GM12864 (cell line): ENCODE measurements around the gene COPG1.

Experiments
- DNase-seq: peaks from one replicate; pipeline ENCODE4 v3.0.0-alpha.2; 2011; ENCODE audit warnings: low read depth
- H3K4me3 ChIP-seq: 2 replicates; pipeline ENCODE4 v1.5.1; 2011; ENCODE audit warnings: mild to moderate bottlenecking, low read depth, low read length, control low read depth
- CTCF ChIP-seq: IDR thresholded peaks from 2 replicates; pipeline ENCODE4 v1.5.1; 2011; ENCODE audit warnings: low read depth, mild to moderate bottlenecking, moderate library complexity, low read length, control low read depth, inconsistent platforms; ENCODE audit errors: missing control alignments

The COPG1 gene

GRCh38 chr3:129231331-129232119 is 17.9 kb upstream of the COPG1 start:
- TF ChIP-seq CTCF, result no peak
- DNase-seq, result no peak
- no peak overlapping the region for H3K4me3 ChIP-seq

- no peak for TF ChIP-seq CTCF
Observed at GRCh38 chr3:129233538-129233937, 15.9 kb upstream of the COPG1 start.

DNA sequence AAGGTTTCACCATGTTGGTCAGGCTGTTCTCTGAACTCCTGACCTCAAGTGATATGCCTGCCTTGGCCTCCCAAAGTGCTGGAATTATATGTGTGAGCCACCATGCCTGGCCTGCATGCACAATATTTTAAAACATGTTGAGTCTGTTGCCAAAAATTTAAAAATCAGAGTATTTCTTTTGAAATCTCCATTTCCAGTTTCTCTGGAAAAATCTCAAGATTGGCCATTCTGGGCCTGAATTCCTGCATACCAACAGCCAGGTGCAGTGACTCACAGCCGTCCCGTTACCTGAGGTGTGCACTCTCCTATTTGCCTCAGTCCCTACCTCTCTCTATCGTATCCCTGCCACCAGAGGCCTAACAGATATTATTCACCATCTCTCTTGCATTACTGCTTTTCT is 15.0 kb upstream of the COPG1 start:
- no peak overlapping the region for H3K4me3 ChIP-seq
- no peak for DNase-seq
- TF ChIP-seq CTCF, result no peak

More at GRCh38 chr3:129233538-129233937, 15.9 kb upstream of the COPG1 start:
- peak; percentile 80 for DNase-seq
- H3K4me3 ChIP-seq, result no peak overlapping the region

GRCh38 chr3:129235344-129235917 is 14.0 kb upstream of the COPG1 start:
- DNase-seq, result no peak
- no peak overlapping the region for H3K4me3 ChIP-seq
- no peak for TF ChIP-seq CTCF

DNA sequence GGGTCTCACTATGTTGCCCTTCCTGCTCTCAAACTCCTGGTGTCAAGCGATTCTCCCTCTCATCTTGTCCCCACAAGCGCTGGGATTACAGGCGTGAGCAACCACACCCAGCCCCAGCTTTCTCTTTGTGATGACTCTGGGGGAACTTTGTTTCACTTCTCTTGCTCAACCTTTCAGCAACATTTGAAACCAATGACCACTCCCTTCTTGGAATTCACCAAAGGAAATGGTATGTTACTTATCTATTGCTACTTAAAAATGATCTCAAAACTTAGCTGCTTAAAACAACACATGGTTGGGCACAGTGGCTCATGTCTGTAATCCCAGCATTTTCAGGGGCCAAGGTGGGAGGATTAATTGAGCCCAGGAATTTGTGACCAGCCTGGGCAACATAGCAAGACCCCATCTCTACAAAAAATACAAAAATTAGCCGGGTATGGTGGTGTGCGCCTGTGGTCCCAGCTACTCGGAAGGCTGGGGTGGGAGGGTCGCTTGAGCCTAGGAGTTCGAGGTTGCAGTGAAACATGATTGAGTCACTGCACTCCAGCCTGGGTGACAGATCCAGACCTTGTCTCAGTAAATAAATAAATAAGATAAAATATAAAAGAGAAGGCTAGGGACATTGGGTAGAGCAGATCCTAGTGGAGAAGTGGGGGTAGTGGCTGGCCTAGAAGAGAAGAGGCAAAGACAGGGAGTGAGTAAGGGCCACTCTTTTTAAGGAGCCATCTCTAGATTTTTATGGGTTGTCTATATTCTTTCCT is 10.3 kb upstream of the COPG1 start:
- no peak for DNase-seq
- TF ChIP-seq CTCF, result no peak
- no peak overlapping the region for H3K4me3 ChIP-seq

- no peak for TF ChIP-seq CTCF
- DNase-seq, result no peak
- H3K4me3 ChIP-seq, result no peak overlapping the region
Observed at GRCh38 chr3:129239991-129240390, 9.4 kb upstream of the COPG1 start.
